Heart left ventricle (tissue), 16 donors: Measurements from ENCODE around the gene CRISPLD2. TPM values are rescaled to one million over a fixed set of nuclear protein-coding genes. Genes with fewer than 3 reads are reported as not detected.

ENCODE experiments used
- ATAC-seq, 4 donors: fragments of 200-7000 bp; cut with Tn5 transposase; one replicate each; pipeline ENCODE4 v1.9.1; 2020 to 2022; ENCODE audit warnings: moderate library complexity in 4 of 4, mild to moderate bottlenecking in 3 of 4, moderate number of reproducible peaks in 1 of 4
- DNase-seq, 5 donors: peaks; one replicate each; pipeline ENCODE4 v3.0.0-alpha.2; 2020
- H3K27ac ChIP-seq, 12 donors: fragments of 200-600 bp; sonication (generic) in 4 of 12; one replicate each; pipeline versions ENCODE4 v1.5.0 to v1.8.0; 2016 to 2022; ENCODE audit warnings: mild to moderate bottlenecking in 2 of 12
- H3K27me3 ChIP-seq, 9 donors: fragments of 200-600 bp; sonication (generic) in 2 of 9; one replicate each; pipeline versions ENCODE4 v1.5.1 to v1.8.0; 2016 to 2022; ENCODE audit warnings: mild to moderate bottlenecking in 3 of 9
- H3K36me3 ChIP-seq, 9 donors: fragments of 200-600 bp; sonication (generic) in 2 of 9; one replicate each; pipeline versions ENCODE4 v1.5.0 to v1.8.0; 2018 to 2022; ENCODE audit warnings: mild to moderate bottlenecking in 2 of 9
- H3K4me1 ChIP-seq, 12 donors: fragments of 200-600 bp; sonication (generic) in 4 of 12; one replicate each; pipeline versions ENCODE4 v1.5.0 to v1.8.0; 2016 to 2022; ENCODE audit warnings: mild to moderate bottlenecking in 3 of 12
- H3K4me3 ChIP-seq, 12 donors: fragments of 200-600 bp; sonication (generic) in 4 of 12; one replicate each; pipeline versions ENCODE4 v1.5.0 to v1.8.0; 2017 to 2022; ENCODE audit warnings: mild to moderate bottlenecking in 9 of 12, moderate library complexity in 4 of 12
- H3K9me3 ChIP-seq, 12 donors: fragments of 200-600 bp; sonication (generic) in 4 of 12; one replicate each; pipeline versions ENCODE4 v1.5.0 to v1.8.0; 2016 to 2022; ENCODE audit warnings: mild to moderate bottlenecking in 1 of 12
- POLR2A ChIP-seq, 2 donors: fragments of 450-650 bp; IDR thresholded peaks; one replicate each; pipeline ENCODE4 v1.6.1; 2017; ENCODE audit warnings: antibody characterized with exemption in 2 of 2, mild to moderate bottlenecking in 2 of 2, moderate library complexity in 2 of 2
- WGBS, 4 donors: extraction: QIAGEN DNeasy Blood & Tissue Kit in 2 of 4; methylation state at CpG; one replicate each; pipeline versions ENCODE4 v1.1.5 to v1.1.7; 2013 to 2018; 5-methylcytosine and 5-hydroxymethylcytosine counted together
- intact Hi-C, 10 donors: fragments of 100-400 bp; cut with DNase I; formaldehyde crosslinking; loops; one replicate each; pipeline versions ENCODE4 v1.11.1 to v1.14.2; 2022
- polyA plus RNA-seq, 2 donors: library from polyadenylated mRNA; stranded (reverse); fragments of 200-250 nt; gene quantifications; one replicate each; pipeline ENCODE4 v1.2.3, GENCODE V29; 2013
- total RNA-seq, 9 donors: library from RNA; depleted of rRNA in 2 of 9; stranded (reverse); fragments of >200 nt in 2 of 9; fragmentation: NEBNext Ultra II Directional in 3 of 9; extraction: Animal tissue kit (Norgen Biotek cat#: 25700) in 3 of 9; gene quantifications; one replicate each; pipeline versions ENCODE4 v1.1.0 to v1.2.4, GENCODE V29; 2016 to 2023
- TF ChIP-seq, protein P1 (sequence below), 12 donors: fragments of 200-600 bp; sonication (generic) in 4 of 12; IDR thresholded peaks; one replicate each; pipeline versions ENCODE4 v1.5.0 to v1.8.0; 2018 to 2022; ENCODE audit warnings: antibody characterized with exemption in 12 of 12, mild to moderate bottlenecking in 5 of 12
- donor health status: ischemic (EF 13 %, LVEDD 7.1; RV severe dilation, severe dysfunction).
- donor health status: healthy with polysubstance abuse.
- donor health status: DM: no; HTN: yes; CAD: no.
- donor health status: DM: no; HTN: no; CAD: no.
- donor health status: ischemic (EF 25% LVEDD 6.9; RV normal size, moderate dysfunction).
- donor health status: ischemic (EF 25% LVEDD 5.7; RV mildly dilated, moderate dysfunction).
- donor health status: healthy.
- donor health status: DM: yes; HTN: yes; CAD: no.
- donor health status: ischemic (EF 35%, LVEDD 5.7; RV mildly dilated, moderate dysfunction).
- donor health status: nonischemic (EF 11% LVEDD 7.7; RV severe dilation, severe dysfunction).
- donor health status: DM: yes; HTN: yes; CAD: no.
- donor health status: PGD.
- donor health status: ischemic (EF 29% LVEDD 5.4; RV normal size, mild dysfunction).
- donor health status: nonischemic (EF 23%, LVEDD 6.1; RV moderate dilation, normal function).

The CRISPLD2 gene
- total and polyA plus RNA-seq, 11 donors = 8.0 to 153 (median 12.9) TPM

DNA sequence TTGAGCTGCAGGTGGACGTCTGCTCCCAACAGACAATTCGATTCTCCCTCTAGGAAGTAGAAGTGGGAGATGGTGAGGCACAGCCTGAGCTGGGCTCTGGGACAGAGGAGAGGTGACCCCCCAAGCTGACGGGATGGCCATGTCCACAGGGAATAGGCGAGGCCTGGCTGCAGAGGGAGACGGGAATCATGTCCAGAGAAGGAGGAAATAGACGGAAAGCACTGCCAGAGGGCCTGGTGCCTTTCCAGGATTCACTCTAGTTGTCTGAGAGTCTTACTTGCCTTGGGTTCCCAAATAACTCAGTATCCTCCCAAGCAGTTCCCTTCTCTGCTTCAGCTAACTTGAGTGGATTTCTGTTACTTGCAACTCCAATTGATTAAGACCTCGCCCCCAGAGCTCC, 4.3 kb upstream of the CRISPLD2 start:
- TF ChIP-seq, protein P1, sequence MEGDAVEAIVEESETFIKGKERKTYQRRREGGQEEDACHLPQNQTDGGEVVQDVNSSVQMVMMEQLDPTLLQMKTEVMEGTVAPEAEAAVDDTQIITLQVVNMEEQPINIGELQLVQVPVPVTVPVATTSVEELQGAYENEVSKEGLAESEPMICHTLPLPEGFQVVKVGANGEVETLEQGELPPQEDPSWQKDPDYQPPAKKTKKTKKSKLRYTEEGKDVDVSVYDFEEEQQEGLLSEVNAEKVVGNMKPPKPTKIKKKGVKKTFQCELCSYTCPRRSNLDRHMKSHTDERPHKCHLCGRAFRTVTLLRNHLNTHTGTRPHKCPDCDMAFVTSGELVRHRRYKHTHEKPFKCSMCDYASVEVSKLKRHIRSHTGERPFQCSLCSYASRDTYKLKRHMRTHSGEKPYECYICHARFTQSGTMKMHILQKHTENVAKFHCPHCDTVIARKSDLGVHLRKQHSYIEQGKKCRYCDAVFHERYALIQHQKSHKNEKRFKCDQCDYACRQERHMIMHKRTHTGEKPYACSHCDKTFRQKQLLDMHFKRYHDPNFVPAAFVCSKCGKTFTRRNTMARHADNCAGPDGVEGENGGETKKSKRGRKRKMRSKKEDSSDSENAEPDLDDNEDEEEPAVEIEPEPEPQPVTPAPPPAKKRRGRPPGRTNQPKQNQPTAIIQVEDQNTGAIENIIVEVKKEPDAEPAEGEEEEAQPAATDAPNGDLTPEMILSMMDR (IDR thresholded peaks at IDR 0.05) = no peak
- TF ChIP-seq POLR2A (IDR thresholded peaks at IDR 0.05) = no peak
- WGBS, 4 donors = 60 to 72% (median 67%) methylated on average over 7 of the region's 7 CpGs
- Histone ChIP-seq H3K27me3 (peaks cover 0 to 4% (median 0%) of the 10 kb centered on the region in 9 donors), H3K36me3 (no peaks in the 10 kb centered on the region), H3K4me3 (no peak overlapping the region), H3K9me3 (no peaks in the 10 kb centered on the region), H3K27ac (peak overlapping the region in 2 of 12 donors; percentile 2 to 29), H3K4me1 (peaks cover 0 to 26% (median 4%) of the 10 kb centered on the region in 12 donors)
- ATAC-seq (no peak), DNase-seq (peak in 2 of 5 donors; percentile 19 to 61)
- intact Hi-C loops = no loop called here

DNA sequence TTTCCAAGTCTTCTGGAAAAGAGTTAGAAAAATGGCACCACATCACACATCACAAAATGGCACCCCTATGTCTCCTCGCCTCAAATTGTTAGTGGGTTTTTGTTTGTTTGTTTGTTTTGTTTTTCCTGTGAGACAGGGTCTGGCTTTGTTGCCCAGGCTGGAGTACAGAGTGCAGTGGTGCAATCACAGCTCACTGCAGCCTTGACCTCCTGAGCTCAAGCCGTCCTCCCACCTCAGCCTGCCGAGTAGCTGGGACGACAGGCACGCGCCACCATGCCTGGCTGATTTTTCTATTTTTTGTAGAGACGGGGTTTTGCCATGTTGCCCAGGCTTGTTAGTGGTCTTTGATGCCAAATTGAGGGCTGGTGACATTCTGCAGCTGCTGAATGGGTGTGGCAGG, 3.8 kb upstream of the CRISPLD2 start:
- 82 to 94% (median 89%) methylated on average over 7 of the region's 7 CpGs for WGBS, 4 donors
- Histone ChIP-seq H3K27me3 (peaks cover 0 to 8% (median 0%) of the 10 kb centered on the region in 9 donors), H3K9me3 (no peaks in the 10 kb centered on the region), H3K36me3 (no peaks in the 10 kb centered on the region), H3K4me3 (no peak overlapping the region), H3K4me1 (peaks cover 0 to 26% (median 4%) of the 10 kb centered on the region in 12 donors), H3K27ac (peak overlapping the region in 1 of 12 donors; percentile 29)
- ATAC-seq (no peak), DNase-seq (peak in 1 of 5 donors; percentile 28)
- intact Hi-C loops = no loop called here
- TF ChIP-seq POLR2A (IDR thresholded peaks at IDR 0.05) = no peak
- TF ChIP-seq, protein P1 (IDR thresholded peaks at IDR 0.05) = no peak

DNA sequence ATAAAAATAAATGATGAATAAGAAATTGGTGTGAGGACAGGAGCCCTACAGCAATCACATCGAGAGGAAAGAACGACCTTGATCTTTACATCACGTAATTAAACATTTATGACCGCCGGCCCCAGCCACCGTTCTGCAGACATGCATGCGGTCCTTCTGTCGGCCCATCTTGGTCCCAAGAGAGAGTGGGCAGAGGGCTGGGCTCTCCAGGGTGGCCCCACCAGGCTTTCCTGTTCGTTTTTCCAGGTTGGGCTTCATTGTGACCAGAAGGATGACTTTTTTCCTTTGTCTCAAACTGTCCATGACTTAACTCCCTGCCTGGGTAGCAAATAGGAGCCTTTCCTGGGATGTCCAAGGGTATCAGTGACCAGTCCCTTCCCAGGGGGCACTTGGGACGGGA, 3.3 kb upstream of the CRISPLD2 start:
- ATAC-seq (no peak), DNase-seq (no peak)
- Histone ChIP-seq H3K9me3 (no peaks in the 10 kb centered on the region), H3K27me3 (peaks cover 0 to 8% (median 0%) of the 10 kb centered on the region in 9 donors), H3K27ac (no peak overlapping the region), H3K4me3 (no peak overlapping the region), H3K36me3 (no peaks in the 10 kb centered on the region), H3K4me1 (peaks cover 0 to 21% (median 4%) of the 10 kb centered on the region in 12 donors)
- intact Hi-C loops = no loop called here
- 77 to 86% (median 85%) methylated on average over 10 of the region's 10 CpGs for WGBS, 4 donors
- no peak for TF ChIP-seq POLR2A (IDR thresholded peaks at IDR 0.05)
- TF ChIP-seq, protein P1 (IDR thresholded peaks at IDR 0.05) = no peak

DNA sequence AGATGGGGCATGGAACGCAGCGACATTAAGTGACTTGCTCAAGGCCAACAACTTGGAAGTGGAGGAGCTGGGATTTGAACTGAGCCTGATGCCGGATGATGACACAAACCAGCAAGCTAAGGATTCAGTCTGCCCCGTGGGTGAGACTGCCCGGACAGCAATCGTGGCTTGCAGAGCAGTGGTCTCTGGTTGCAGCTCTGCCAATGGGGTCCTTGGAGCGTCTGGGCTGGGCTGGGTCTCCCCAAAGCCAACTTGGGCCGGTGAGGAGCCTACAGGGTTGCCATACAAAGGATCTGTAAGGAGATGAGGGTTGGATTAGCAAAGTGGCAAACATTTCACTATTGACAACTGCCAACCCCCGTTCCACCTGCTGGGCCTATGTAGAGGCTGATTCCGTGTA, 2.6 kb upstream of the CRISPLD2 start:
- H3K27me3 ChIP-seq = peaks cover 0 to 9% (median 0%) of the 10 kb centered on the region in 9 donors
- WGBS, 4 donors = 87 to 91% (median 89%) methylated on average over 7 to 10 of the region's 10 CpGs
- no peak for ATAC-seq

More for the DNA sequence above, 2.6 kb upstream of the CRISPLD2 start:
- TF ChIP-seq, protein P1 (IDR thresholded peaks at IDR 0.05) = no peak
- no peak for TF ChIP-seq POLR2A (IDR thresholded peaks at IDR 0.05)
- peak in 1 of 5 donors; percentile 18 for DNase-seq
- intact Hi-C loops = no loop called here
- H3K4me1 ChIP-seq = peaks cover 0 to 24% (median 6%) of the 10 kb centered on the region in 12 donors
- no peak overlapping the region for H3K27ac ChIP-seq
- H3K9me3 ChIP-seq = no peaks in the 10 kb centered on the region
- H3K4me3 ChIP-seq = no peak overlapping the region
- H3K36me3 ChIP-seq = no peaks in the 10 kb centered on the region
